ENCODE data around the gene SLC16A1. TPM values are rescaled to one million over a fixed set of nuclear protein-coding genes. Genes with fewer than 3 reads are reported as not detected.

Gene SLC16A1
- total and polyA plus RNA-seq, 3 experiments from 2014 or later = 12.4 to 75.8 (median 75.3) TPM

DNA sequence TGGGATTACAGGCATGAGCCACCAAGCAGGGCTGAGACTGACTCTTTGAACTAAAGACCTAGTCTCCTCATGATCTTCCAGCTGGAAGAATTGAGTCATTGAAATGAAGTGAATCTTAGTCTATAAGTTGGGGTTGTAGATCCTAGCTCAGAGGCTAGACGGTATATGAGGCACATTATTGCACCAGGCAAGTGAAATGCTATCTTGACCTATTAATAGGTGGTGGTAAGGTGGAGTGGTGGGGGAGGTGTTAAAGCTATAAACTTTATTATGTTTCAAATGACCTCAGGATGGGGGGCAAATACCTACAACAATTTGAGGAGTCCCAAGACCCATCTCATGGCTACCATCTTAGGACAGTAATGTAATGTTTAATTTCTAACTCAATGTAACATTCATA lies 36.8 kb upstream of the SLC16A1 start:
- H3K4me1 Mint-ChIP-seq = no peaks in the 10 kb centered on the region
- DNase-seq = no peak
- H3K27ac Mint-ChIP-seq = peak overlapping the region in 2 of 8 donors; percentile 47 to 59
- CTCF ChIA-PET = no interaction called here
- H3K4me3 Mint-ChIP-seq = no peak overlapping the region
- no peaks in the 10 kb centered on the region for H3K36me3 ChIP-seq (ENCODE audit: insufficient read depth, low read length)
- H3K9me3 ChIP-seq (ENCODE audit: low read length) = no peaks in the 10 kb centered on the region
- no peaks in the 10 kb centered on the region for H3K27me3 ChIP-seq (ENCODE audit: insufficient read depth, low read length, poor library complexity, severe bottlenecking)
- peaks cover 0 to 10% (median 8%) of the 10 kb centered on the region in 3 donors for H3K36me3 Mint-ChIP-seq
- no peak overlapping the region for H3K4me3 ChIP-seq (ENCODE audit: low read length)
- no peaks in the 10 kb centered on the region for H3K4me1 ChIP-seq (ENCODE audit: insufficient read depth, low read length)
- H3K9me3 Mint-ChIP-seq = no peaks in the 10 kb centered on the region
- POLR2A ChIA-PET = no interaction called here
- no peaks in the 10 kb centered on the region for H3K27me3 Mint-ChIP-seq
- no peak overlapping the region for H3K27ac ChIP-seq (ENCODE audit: low read depth, low read length)

DNA sequence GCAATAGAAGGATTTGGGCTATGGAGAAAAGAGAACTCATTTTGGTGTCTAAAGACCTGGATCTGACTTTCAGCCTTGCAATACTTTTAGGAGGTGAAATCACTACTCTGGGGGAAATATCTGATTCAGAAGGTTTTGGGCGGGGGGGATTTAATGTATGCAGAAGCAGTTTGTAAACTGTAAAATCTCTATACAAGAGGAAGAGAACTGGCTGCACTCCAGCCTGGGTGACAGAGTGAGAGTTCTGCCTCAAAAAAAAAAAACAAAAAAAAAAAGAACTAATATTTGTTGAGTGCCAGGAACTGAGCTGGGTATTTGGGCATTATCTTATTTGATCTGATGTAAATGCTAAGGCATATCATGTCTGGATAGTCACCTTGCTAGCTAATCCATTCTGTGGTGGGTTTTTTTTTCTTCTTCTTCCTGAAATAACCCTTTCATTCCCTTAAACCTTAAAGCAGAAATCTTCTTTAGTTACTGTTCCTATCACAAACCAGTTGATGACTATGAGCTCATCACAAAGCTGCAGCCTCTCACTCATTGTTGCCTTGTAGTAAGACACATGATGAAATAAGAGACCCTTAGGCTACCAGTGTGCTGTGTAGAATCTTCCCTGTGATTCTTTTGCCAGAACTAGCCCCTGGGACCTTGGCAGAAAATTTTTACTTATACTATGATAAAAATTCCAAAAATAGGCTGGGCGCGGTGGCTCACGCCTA lies 35.6 kb upstream of the SLC16A1 start:
- Histone ChIP-seq H3K4me3 (ENCODE audit: low read length) (no peak overlapping the region), H3K27ac (ENCODE audit: low read depth, low read length) (no peak overlapping the region), H3K27me3 (ENCODE audit: insufficient read depth, low read length, poor library complexity, severe bottlenecking) (no peaks in the 10 kb centered on the region), H3K9me3 (ENCODE audit: low read length) (no peaks in the 10 kb centered on the region), H3K36me3 (ENCODE audit: insufficient read depth, low read length) (no peaks in the 10 kb centered on the region), H3K4me1 (ENCODE audit: insufficient read depth, low read length) (no peaks in the 10 kb centered on the region)
- CTCF ChIA-PET = no interaction called here
- POLR2A ChIA-PET = no interaction called here
- H3K27me3 Mint-ChIP-seq = no peaks in the 10 kb centered on the region
- peak overlapping the region in 1 of 8 donors; percentile 31 for H3K27ac Mint-ChIP-seq
- H3K4me1 Mint-ChIP-seq = no peaks in the 10 kb centered on the region
- DNase-seq = no peak
- no peak overlapping the region for H3K4me3 Mint-ChIP-seq
- peaks cover 0 to 5% (median 5%) of the 10 kb centered on the region in 3 donors for H3K36me3 Mint-ChIP-seq
- no peaks in the 10 kb centered on the region for H3K9me3 Mint-ChIP-seq

DNA sequence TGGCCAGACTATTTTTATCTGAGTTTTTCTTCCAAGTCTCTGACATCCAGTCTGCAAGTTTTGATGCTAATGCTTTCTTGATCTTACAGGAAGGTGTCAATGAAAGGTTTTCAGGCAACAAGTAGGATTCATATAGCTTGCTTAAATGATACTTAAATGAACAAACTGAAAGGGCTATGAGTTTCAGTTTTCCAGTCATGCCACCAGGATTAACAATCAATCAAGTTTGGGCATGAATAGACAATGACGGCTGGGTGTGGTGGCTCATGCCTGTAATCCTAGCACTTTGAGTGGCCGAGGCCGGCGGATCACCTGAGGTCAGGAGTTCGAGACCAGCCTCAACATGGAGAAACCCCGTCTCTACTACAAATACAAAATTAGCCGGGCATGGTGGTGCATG lies 34.3 kb upstream of the SLC16A1 start:
- Mint-ChIP-seq H3K4me3 (no peak overlapping the region), H3K36me3 (peaks cover 0 to 3% (median 3%) of the 10 kb centered on the region in 3 donors), H3K27ac (no peak overlapping the region), H3K4me1 (no peaks in the 10 kb centered on the region), H3K9me3 (no peaks in the 10 kb centered on the region), H3K27me3 (no peaks in the 10 kb centered on the region)
- CTCF ChIA-PET = no interaction called here
- H3K4me3 ChIP-seq (ENCODE audit: low read length) = no peak overlapping the region
- DNase-seq = no peak
- H3K27ac ChIP-seq (ENCODE audit: low read depth, low read length) = no peak overlapping the region
- no peaks in the 10 kb centered on the region for H3K27me3 ChIP-seq (ENCODE audit: insufficient read depth, low read length, poor library complexity, severe bottlenecking)
- H3K36me3 ChIP-seq (ENCODE audit: insufficient read depth, low read length) = no peaks in the 10 kb centered on the region
- no peaks in the 10 kb centered on the region for H3K9me3 ChIP-seq (ENCODE audit: low read length)
- H3K4me1 ChIP-seq (ENCODE audit: insufficient read depth, low read length) = no peaks in the 10 kb centered on the region
- POLR2A ChIA-PET = interaction anchor here (0.7 kb wide), 1 partner anchor 57 kb away, joined by 5 read pairs; no protein-coding TSS in a partner anchor

DNA sequence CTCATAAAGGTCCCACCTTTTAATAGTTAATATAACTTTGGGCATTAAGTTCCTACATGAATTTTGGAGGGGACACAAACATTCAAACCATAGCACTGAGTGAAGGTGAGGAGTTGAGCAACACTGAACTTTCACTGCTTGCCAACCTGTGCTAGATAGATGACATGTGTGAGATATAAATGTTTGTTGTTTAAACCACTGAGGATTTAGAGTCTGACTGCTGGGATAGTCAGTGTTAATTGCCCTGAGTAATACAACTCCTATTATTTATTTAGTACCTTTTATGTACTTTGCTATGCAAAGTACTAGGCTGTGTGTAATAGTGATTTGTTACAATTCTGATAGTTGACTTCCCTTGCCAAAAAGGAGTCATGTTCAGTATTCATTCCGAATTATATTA lies 32.4 kb upstream of the SLC16A1 start:
- DNase-seq = no peak
- H3K36me3 ChIP-seq (ENCODE audit: insufficient read depth, low read length) = no peaks in the 10 kb centered on the region
- H3K4me3 ChIP-seq (ENCODE audit: low read length) = no peak overlapping the region
- H3K27ac ChIP-seq (ENCODE audit: low read depth, low read length) = no peak overlapping the region
- no peaks in the 10 kb centered on the region for H3K27me3 Mint-ChIP-seq
- peaks cover 0 to 6% (median 2%) of the 10 kb centered on the region in 3 donors for H3K36me3 Mint-ChIP-seq
- no peaks in the 10 kb centered on the region for H3K27me3 ChIP-seq (ENCODE audit: insufficient read depth, low read length, poor library complexity, severe bottlenecking)
- H3K9me3 ChIP-seq (ENCODE audit: low read length) = no peaks in the 10 kb centered on the region
- ChIA-PET POLR2A (no interaction called here), CTCF (no interaction called here)
- H3K4me1 ChIP-seq (ENCODE audit: insufficient read depth, low read length) = no peaks in the 10 kb centered on the region
- H3K4me3 Mint-ChIP-seq = no peak overlapping the region
- H3K27ac Mint-ChIP-seq = no peak overlapping the region
- no peaks in the 10 kb centered on the region for H3K4me1 Mint-ChIP-seq
- H3K9me3 Mint-ChIP-seq = no peaks in the 10 kb centered on the region

DNA sequence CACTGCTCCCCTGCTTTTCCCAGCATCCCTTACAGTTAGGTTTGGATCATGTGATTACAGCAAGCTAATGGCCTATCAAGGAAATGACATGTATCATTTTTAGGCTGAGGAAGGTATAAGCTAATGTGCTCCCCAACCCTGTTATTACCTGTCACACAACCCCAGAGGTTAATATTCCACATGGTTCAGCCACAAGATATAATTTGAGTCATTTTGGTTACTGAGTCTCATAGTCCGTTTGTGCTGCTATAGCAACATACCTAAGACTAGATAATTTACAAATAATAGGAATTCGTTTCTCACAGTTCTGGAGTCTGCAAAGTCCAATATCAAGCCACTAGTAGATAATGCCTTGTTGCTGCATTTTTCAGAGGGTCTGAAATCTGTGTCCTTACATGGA lies 29.1 kb upstream of the SLC16A1 start:
- H3K36me3 ChIP-seq (ENCODE audit: insufficient read depth, low read length) = no peaks in the 10 kb centered on the region
- no peaks in the 10 kb centered on the region for H3K9me3 ChIP-seq (ENCODE audit: low read length)
- no peak overlapping the region for H3K4me3 Mint-ChIP-seq
- no peak for DNase-seq
- H3K27me3 ChIP-seq (ENCODE audit: insufficient read depth, low read length, poor library complexity, severe bottlenecking) = no peaks in the 10 kb centered on the region
- no peaks in the 10 kb centered on the region for H3K9me3 Mint-ChIP-seq
- CTCF ChIA-PET = no interaction called here
- POLR2A ChIA-PET = no interaction called here
- peaks cover 0 to 4% (median 2%) of the 10 kb centered on the region in 3 donors for H3K36me3 Mint-ChIP-seq
- H3K4me1 ChIP-seq (ENCODE audit: insufficient read depth, low read length) = no peaks in the 10 kb centered on the region
- no peaks in the 10 kb centered on the region for H3K27me3 Mint-ChIP-seq
- H3K4me3 ChIP-seq (ENCODE audit: low read length) = no peak overlapping the region
- no peaks in the 10 kb centered on the region for H3K4me1 Mint-ChIP-seq
- no peak overlapping the region for H3K27ac ChIP-seq (ENCODE audit: low read depth, low read length)
- no peak overlapping the region for H3K27ac Mint-ChIP-seq

DNA sequence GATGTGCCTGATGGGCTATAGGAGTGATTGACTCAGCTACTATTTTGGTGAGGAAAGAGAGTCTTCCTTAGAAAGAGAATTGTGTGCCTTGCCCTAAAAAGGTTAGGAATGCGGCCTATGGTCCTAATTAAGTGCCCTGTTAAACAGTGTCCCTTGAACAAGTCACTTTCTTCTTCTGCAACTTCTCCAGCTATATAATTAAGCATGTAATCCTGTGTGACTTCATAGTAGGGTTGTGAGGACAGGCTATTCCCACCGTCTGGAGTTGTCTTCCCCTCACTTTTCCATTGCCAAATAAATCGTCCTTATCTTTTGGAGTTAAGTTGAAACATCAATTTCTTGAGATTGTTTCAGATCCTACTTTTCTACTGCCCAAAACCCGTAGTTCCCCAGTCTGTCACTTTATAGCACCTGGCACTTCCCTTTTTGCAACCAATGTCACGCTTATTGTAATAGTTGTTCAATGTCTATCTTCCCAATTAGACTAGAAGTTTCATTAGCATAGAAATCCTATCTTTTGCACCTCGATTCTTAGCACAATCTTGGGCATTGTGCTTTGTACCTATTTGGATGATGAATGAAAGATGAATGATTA lies 27.6 kb upstream of the SLC16A1 start:
- Histone ChIP-seq H3K27me3 (ENCODE audit: insufficient read depth, low read length, poor library complexity, severe bottlenecking) (no peaks in the 10 kb centered on the region), H3K4me3 (ENCODE audit: low read length) (no peak overlapping the region), H3K4me1 (ENCODE audit: insufficient read depth, low read length) (no peaks in the 10 kb centered on the region), H3K36me3 (ENCODE audit: insufficient read depth, low read length) (no peaks in the 10 kb centered on the region), H3K9me3 (ENCODE audit: low read length) (no peaks in the 10 kb centered on the region), H3K27ac (ENCODE audit: low read depth, low read length) (no peak overlapping the region)
- ChIA-PET CTCF (interaction anchor here (0.9 kb wide), 1 partner anchor 89 kb away, joined by 3 read pairs; the partner anchor contains the start of gene LRIG2), POLR2A (no interaction called here)
- no peak for DNase-seq
- Mint-ChIP-seq H3K36me3 (peaks cover 0 to 4% (median 1%) of the 10 kb centered on the region in 3 donors), H3K27ac (peak overlapping the region in 1 of 8 donors; percentile 55), H3K4me1 (no peaks in the 10 kb centered on the region), H3K4me3 (no peak overlapping the region), H3K27me3 (no peaks in the 10 kb centered on the region), H3K9me3 (no peaks in the 10 kb centered on the region)

DNA sequence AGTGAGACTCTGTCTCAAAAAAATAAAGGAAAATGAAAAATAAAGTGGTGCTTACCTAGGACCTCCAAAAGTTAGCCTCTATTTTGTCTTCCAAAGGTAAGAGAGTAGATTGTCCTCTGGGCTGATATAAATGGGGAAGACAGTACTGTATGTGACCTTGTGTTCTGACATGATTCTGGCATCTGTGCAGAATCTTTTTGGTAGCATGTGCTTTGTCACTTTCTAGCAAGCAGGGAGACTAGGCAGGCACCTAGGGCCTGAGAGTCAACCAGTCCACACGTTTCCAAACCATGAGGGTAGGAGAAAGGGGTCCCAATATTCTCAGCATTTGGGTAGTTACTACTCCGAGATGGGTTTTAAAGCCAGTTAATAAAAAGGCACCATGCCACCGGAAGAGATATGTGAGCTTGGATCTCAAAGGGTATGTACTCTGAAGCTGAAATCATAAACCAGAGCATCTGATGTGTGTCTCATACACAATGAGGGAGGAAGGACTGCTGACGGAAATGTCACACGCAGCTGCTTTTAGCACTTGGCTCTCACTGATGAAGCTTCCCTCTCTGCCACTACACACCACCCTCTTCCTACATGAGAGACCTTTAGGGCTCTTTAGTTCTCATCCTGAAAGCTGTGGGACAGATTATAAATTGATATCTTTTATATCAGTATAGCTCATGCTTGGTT lies 27.0 kb upstream of the SLC16A1 start:
- POLR2A ChIA-PET = no interaction called here
- peak overlapping the region in 1 of 8 donors; percentile 21 for H3K27ac Mint-ChIP-seq
- Histone ChIP-seq H3K4me3 (ENCODE audit: low read length) (no peak overlapping the region), H3K27ac (ENCODE audit: low read depth, low read length) (no peak overlapping the region), H3K27me3 (ENCODE audit: insufficient read depth, low read length, poor library complexity, severe bottlenecking) (no peaks in the 10 kb centered on the region), H3K36me3 (ENCODE audit: insufficient read depth, low read length) (no peaks in the 10 kb centered on the region), H3K4me1 (ENCODE audit: insufficient read depth, low read length) (no peaks in the 10 kb centered on the region), H3K9me3 (ENCODE audit: low read length) (no peaks in the 10 kb centered on the region)
- DNase-seq = no peak
- CTCF ChIA-PET = interaction anchor here (0.9 kb wide), 1 partner anchor 90 kb away, joined by 3 read pairs; the partner anchor contains the start of gene LRIG2
- H3K36me3 Mint-ChIP-seq = peaks cover 0 to 4% (median 1%) of the 10 kb centered on the region in 3 donors
- H3K27me3 Mint-ChIP-seq = no peaks in the 10 kb centered on the region
- H3K4me3 Mint-ChIP-seq = no peak overlapping the region
- no peaks in the 10 kb centered on the region for H3K9me3 Mint-ChIP-seq
- H3K4me1 Mint-ChIP-seq = no peaks in the 10 kb centered on the region

DNA sequence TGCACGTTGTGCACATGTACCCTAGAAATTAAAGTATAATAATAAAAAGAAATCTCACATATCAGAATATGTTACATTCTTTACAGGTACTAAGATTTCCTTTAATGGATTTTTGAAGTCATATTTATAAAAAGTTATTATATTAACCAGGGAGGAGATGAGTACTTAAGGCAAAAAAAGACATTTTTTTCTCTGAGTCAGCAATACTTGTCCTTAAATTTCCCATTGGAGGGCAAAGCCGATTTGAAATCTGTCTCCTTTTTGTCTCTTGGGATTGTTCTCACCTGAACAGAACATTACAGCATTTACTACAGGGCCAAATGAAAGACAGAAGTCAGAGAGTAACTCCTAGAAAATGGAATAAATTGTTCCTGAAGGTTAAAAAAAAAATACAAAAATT lies 26.3 kb upstream of the SLC16A1 start:
- H3K27me3 Mint-ChIP-seq = no peaks in the 10 kb centered on the region
- CTCF ChIA-PET = no interaction called here
- no peak overlapping the region for H3K27ac Mint-ChIP-seq
- Histone ChIP-seq H3K27ac (ENCODE audit: low read depth, low read length) (no peak overlapping the region), H3K9me3 (ENCODE audit: low read length) (no peaks in the 10 kb centered on the region), H3K4me3 (ENCODE audit: low read length) (no peak overlapping the region), H3K36me3 (ENCODE audit: insufficient read depth, low read length) (no peaks in the 10 kb centered on the region), H3K4me1 (ENCODE audit: insufficient read depth, low read length) (no peaks in the 10 kb centered on the region), H3K27me3 (ENCODE audit: insufficient read depth, low read length, poor library complexity, severe bottlenecking) (no peaks in the 10 kb centered on the region)
- no peak for DNase-seq
- no peak overlapping the region for H3K4me3 Mint-ChIP-seq
- peaks cover 0 to 4% (median 1%) of the 10 kb centered on the region in 3 donors for H3K36me3 Mint-ChIP-seq
- no peaks in the 10 kb centered on the region for H3K9me3 Mint-ChIP-seq
- POLR2A ChIA-PET = no interaction called here
- H3K4me1 Mint-ChIP-seq = no peaks in the 10 kb centered on the region

All from CD8-positive, alpha-beta memory T cell (primary cell).